ENCODE results near the gene TBC1D22A. TPM values are rescaled to one million over a fixed set of nuclear protein-coding genes. Genes with fewer than 3 reads are reported as not detected.

Gene TBC1D22A
- total RNA-seq, 4 donors from 2014 or later, result 31.2 to 111 (median 41.8) TPM

GRCh38 chr22:47163856-47164513 is 401.5 kb downstream of the TBC1D22A start:
- Histone ChIP-seq H3K27me3 (no peaks in the 10 kb centered on the region), H3K36me3 (no peaks in the 10 kb centered on the region), H3K9me3 (no peaks in the 10 kb centered on the region), H3K4me1 (no peaks in the 10 kb centered on the region), H3K4me3 (no peak overlapping the region), H3K27ac (no peak overlapping the region)
- in situ Hi-C loops (cut with MboI; ENCODE audit: low pct_ligation_motif_present in 1 of 4, low pct_unique_long_range_greater_than_20kb in 1 of 4, low sequenced_read_pairs in 3 of 4), result no loop called here
- intact Hi-C loops (cut with DNase I; ENCODE audit: low total_unique reads), result no loop called here
- peak; percentile 3 for DNase-seq
- TF ChIP-seq POLR2A (IDR thresholded peaks at IDR 0.05), result no peak
- TF ChIP-seq, protein P1, sequence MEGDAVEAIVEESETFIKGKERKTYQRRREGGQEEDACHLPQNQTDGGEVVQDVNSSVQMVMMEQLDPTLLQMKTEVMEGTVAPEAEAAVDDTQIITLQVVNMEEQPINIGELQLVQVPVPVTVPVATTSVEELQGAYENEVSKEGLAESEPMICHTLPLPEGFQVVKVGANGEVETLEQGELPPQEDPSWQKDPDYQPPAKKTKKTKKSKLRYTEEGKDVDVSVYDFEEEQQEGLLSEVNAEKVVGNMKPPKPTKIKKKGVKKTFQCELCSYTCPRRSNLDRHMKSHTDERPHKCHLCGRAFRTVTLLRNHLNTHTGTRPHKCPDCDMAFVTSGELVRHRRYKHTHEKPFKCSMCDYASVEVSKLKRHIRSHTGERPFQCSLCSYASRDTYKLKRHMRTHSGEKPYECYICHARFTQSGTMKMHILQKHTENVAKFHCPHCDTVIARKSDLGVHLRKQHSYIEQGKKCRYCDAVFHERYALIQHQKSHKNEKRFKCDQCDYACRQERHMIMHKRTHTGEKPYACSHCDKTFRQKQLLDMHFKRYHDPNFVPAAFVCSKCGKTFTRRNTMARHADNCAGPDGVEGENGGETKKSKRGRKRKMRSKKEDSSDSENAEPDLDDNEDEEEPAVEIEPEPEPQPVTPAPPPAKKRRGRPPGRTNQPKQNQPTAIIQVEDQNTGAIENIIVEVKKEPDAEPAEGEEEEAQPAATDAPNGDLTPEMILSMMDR (IDR thresholded peaks at IDR 0.05), result no peak
- TF ChIP-seq EP300 (IDR thresholded peaks at IDR 0.05; ENCODE audit: low read depth), result no peak
- TF ChIP-seq POLR2AphosphoS5 (IDR thresholded peaks at IDR 0.05), result no peak
- 95% methylated on average over 14 of the region's 22 CpGs; no CpG with 5 or more reads in 1 of the 2 donors for WGBS, 2 donors (ENCODE audit: low coverage in 1 of 2)

- Histone ChIP-seq H3K36me3 (no peaks in the 10 kb centered on the region), H3K4me3 (no peak overlapping the region), H3K9me3 (no peaks in the 10 kb centered on the region), H3K27me3 (no peaks in the 10 kb centered on the region), H3K27ac (no peak overlapping the region), H3K4me1 (no peaks in the 10 kb centered on the region)
- DNase-seq, result peak; percentile 5
- in situ Hi-C loops (cut with MboI; ENCODE audit: low pct_ligation_motif_present in 1 of 4, low pct_unique_long_range_greater_than_20kb in 1 of 4, low sequenced_read_pairs in 3 of 4), result no loop called here
- WGBS, 2 donors (ENCODE audit: low coverage in 1 of 2), result 85% methylated on average over 26 of the region's 28 CpGs; no CpG with 5 or more reads in 1 of the 2 donors
- intact Hi-C loops (cut with DNase I; ENCODE audit: low total_unique reads), result no loop called here
- TF ChIP-seq POLR2AphosphoS5 (IDR thresholded peaks at IDR 0.05), result no peak
- TF ChIP-seq POLR2A (IDR thresholded peaks at IDR 0.05), result no peak
- TF ChIP-seq, protein P1 (IDR thresholded peaks at IDR 0.05), result no peak
- no peak for TF ChIP-seq EP300 (IDR thresholded peaks at IDR 0.05; ENCODE audit: low read depth)
Measured at GRCh38 chr22:47164514-47165337, 402.3 kb downstream of the TBC1D22A start.

DNA sequence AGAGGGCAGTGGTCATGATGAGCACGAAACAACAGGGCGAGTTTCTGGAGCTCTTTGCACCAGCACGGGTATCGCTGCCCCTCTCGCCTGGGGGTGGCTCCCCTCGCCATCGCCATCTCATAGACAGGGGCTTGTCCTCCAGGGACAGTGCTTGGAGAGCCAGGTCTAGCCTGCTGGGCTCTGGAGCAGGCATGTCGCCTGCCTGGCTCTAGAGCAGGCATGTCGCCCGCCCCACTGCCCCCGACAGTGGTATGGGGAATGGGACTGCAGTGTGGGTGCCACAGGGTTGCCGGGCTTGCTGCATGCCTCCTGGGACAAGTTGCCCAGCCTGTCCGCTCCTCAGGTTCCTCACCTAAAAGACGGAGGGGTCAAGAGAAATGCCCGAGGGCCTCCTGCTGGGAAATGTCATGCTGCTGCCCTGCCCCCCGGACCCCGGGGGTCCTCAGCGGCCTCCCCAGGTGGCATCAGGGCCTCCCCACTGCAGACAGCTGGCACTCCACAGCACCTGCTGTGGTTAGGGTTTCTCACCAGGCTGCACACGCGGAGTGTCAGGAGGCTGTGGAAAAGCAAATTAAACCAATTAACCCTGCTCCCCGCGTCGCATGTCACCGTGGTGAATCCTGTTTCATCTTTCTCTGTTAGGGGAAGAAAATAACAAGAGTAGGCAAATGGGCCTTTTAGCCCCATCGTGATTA is 403.0 kb downstream of the TBC1D22A start:
- no peaks in the 10 kb centered on the region for H3K9me3 ChIP-seq
- H3K36me3 ChIP-seq, result no peaks in the 10 kb centered on the region
- H3K27ac ChIP-seq, result no peak overlapping the region
- 85% methylated on average over 19 of the region's 25 CpGs; no CpG with 5 or more reads in 1 of the 2 donors for WGBS, 2 donors (ENCODE audit: low coverage in 1 of 2)
- peak; percentile 5 for DNase-seq
- H3K4me3 ChIP-seq, result no peak overlapping the region
- H3K27me3 ChIP-seq, result no peaks in the 10 kb centered on the region
- H3K4me1 ChIP-seq, result no peaks in the 10 kb centered on the region
- in situ Hi-C loops (cut with MboI; ENCODE audit: low pct_ligation_motif_present in 1 of 4, low pct_unique_long_range_greater_than_20kb in 1 of 4, low sequenced_read_pairs in 3 of 4), result no loop called here
- intact Hi-C loops (cut with DNase I; ENCODE audit: low total_unique reads), result no loop called here
- TF ChIP-seq POLR2A (IDR thresholded peaks at IDR 0.05), result no peak
- no peak for TF ChIP-seq POLR2AphosphoS5 (IDR thresholded peaks at IDR 0.05)
- no peak for TF ChIP-seq EP300 (IDR thresholded peaks at IDR 0.05; ENCODE audit: low read depth)
- TF ChIP-seq, protein P1 (IDR thresholded peaks at IDR 0.05), result no peak

DNA sequence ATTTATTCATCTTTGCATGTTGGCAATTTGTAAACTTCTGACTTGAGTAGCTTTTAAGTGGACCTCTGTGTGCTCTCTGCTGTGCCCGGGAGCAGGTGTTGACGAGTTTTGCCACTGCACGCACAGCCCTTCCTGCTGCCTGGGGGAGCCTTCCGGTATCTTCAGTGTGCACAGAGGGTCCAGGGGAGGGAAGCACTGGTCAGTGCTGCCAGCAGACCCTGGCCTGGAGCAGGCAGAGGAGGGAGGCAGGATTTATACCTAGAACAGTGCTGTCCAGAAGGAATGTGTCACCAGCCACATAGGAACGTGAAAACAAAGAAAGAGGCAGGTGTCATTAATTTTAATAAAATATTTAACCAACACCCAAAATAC is 403.6 kb downstream of the TBC1D22A start:
- DNase-seq, result no peak
- Histone ChIP-seq H3K4me3 (no peak overlapping the region), H3K36me3 (no peaks in the 10 kb centered on the region), H3K27ac (no peak overlapping the region), H3K4me1 (no peaks in the 10 kb centered on the region), H3K9me3 (no peaks in the 10 kb centered on the region), H3K27me3 (no peaks in the 10 kb centered on the region)
- in situ Hi-C loops (cut with MboI; ENCODE audit: low pct_ligation_motif_present in 1 of 4, low pct_unique_long_range_greater_than_20kb in 1 of 4, low sequenced_read_pairs in 3 of 4), result no loop called here
- intact Hi-C loops (cut with DNase I; ENCODE audit: low total_unique reads), result no loop called here
- TF ChIP-seq POLR2AphosphoS5 (IDR thresholded peaks at IDR 0.05) (no peak), EP300 (IDR thresholded peaks at IDR 0.05; ENCODE audit: low read depth) (no peak), POLR2A (IDR thresholded peaks at IDR 0.05) (no peak)
- TF ChIP-seq, protein P1 (IDR thresholded peaks at IDR 0.05), result no peak
- WGBS, 2 donors (ENCODE audit: low coverage in 1 of 2), result 90% methylated on average over 5 of the region's 5 CpGs; no CpG with 5 or more reads in 1 of the 2 donors

Data from transverse colon (tissue), 4 donors.